GM04503 (cell line): ENCODE results near the gene MLEC.
"Not testable (repeated sequence)": the region's sequence is repeated elsewhere in the genome, so short reads cannot be mapped to it uniquely, and the experiment has no call there.

ENCODE experiments used
- DNase-seq: peaks from one replicate; pipeline ENCODE4 v3.0.0-alpha.2; 2012; ENCODE audit warnings: low read depth

The MLEC gene

DNA sequence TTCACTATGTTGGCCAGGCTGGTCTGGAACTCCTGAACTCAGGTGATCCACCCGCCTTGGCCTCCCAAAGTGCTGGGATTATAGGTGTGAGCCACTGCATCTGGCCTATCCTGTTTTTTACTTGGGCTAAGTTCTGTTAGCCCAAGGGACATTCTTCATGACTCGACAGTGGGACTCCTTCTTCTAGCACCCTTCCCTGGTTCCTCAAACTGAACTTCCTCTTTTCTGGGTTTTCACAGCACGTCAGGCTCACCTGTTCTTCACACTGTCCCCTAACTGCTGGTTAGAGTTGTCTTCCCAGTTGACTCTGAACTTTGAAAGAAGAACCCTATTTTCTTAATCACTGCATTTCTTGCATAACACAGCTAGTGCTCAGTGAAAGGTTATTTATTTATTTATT, 24.1 kb upstream of the MLEC start:
- DNase-seq: no peak

- DNase-seq: no peak
Measured at GRCh38 chr12:120663741-120664140, 23.2 kb upstream of the MLEC start.

DNA sequence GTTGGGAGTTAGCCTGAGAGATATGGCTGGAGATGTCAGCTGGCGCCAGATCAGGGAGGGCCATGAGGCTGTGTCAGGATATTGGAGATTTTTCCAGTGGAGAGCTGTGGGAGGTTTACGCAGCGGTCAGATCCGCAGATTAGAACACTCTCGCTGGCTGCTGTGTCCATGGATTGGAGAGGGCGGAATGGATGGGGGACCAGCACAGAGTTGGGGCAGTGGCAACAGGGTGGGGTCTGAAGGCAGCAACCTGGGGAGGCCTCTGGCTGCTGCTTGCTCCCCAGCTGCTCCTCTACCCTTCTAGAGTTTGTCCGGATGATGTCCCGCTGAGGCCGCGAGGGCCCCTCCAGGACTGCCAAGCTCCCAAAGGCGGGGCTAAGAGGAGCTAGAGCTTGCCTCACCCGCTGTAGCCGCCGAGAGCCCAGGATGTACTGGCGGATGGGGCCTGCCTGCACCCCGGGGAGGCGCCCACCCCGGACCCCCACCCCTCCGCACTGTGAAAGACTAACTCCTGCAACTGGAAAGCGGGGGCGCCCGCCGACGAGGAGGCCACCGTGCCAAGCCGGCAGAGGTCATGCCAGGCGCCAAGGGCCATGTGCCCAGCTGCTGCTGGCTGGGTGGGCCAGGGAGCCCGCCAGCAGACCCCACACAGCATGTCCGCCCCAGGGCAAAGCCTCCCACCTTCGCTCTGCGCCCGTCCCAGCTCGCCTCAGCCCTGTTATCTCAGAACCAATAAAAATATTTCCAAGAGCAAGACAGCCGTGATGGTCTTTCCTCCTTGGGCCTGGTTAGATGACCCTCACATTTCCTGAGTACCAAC, 20.2 kb upstream of the MLEC start:
- no peak for DNase-seq

GRCh38 chr12:120668091-120668867, 18.7 kb upstream of the MLEC start:
- DNase-seq: no peak

- DNase-seq: no peak
Measured at GRCh38 chr12:120668868-120669840, 17.8 kb upstream of the MLEC start.

GRCh38 chr12:120670237-120670636, 16.7 kb upstream of the MLEC start:
- not testable (repeated sequence) for DNase-seq

DNA sequence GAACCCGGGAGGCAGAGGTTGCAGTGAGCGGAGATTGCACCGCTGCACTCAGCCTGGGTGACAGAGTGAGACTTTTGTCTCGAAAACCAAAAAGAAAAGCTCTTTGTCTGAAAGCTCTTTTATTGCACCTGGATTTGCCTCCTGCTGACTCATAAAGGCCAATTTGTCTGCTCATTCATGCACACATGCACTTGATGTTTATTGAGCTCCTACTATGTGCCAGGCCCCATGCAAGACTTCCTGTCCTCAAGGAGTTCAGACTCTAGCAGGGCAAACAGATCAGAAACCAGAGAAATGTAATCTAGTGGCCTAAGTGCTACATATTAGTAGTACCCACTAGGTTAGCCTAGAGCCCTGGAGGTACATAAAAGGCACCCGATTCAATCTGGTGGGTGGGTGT, 16.3 kb upstream of the MLEC start:
- no peak for DNase-seq

DNA sequence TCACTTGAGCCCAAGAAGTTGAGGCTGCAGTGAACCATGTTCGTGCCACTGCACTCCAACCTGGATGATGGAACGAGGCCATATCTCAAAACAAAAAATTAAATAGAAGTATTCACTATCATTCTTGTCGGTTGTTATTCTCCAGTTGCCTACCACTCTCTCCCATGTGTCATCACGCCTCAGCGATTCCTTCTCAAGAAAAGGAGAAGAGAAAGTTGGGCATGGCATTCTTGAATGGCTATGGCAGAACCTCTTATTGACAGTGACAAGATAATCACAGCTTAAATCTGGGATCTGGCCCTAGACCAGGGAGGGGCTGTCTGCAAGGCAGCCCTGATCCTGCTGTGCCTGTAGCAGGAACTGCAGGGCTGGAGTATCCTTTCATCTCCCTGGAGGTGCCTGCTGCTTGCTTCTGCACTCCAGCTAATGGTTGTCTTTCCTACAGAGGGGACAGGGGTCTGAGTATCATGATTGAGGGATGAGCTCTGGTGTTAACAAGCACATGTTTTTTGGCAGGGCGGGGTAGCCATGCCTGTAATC, 12.8 kb upstream of the MLEC start:
- no peak for DNase-seq

GRCh38 chr12:120677765-120678473, 9.0 kb upstream of the MLEC start:
- no peak for DNase-seq

GRCh38 chr12:120678572-120678971, 8.4 kb upstream of the MLEC start:
- DNase-seq: no peak

GRCh38 chr12:120680165-120680738, 6.7 kb upstream of the MLEC start:
- DNase-seq: no peak

GRCh38 chr12:120684523-120684932, 2.4 kb upstream of the MLEC start:
- no peak for DNase-seq

DNA sequence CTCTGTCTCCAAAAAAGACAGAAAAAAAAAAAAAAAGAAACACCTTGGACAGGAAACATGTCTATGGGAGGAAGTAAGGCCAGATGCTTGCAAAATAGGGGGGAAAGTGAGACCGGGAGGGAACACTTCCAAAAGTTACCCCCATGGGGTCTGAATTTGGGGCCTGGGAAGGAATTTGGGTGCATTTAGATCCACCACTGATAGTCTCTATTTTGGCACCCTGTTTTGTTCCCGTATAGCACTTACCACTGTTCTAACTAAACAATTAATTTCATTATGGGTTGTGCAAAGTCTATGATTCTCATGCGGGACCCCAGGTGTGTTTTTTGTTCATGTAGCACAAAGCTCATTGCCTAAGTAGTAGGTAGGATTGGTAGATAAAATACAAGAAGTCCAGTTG, 1.4 kb upstream of the MLEC start:
- no peak for DNase-seq

DNA sequence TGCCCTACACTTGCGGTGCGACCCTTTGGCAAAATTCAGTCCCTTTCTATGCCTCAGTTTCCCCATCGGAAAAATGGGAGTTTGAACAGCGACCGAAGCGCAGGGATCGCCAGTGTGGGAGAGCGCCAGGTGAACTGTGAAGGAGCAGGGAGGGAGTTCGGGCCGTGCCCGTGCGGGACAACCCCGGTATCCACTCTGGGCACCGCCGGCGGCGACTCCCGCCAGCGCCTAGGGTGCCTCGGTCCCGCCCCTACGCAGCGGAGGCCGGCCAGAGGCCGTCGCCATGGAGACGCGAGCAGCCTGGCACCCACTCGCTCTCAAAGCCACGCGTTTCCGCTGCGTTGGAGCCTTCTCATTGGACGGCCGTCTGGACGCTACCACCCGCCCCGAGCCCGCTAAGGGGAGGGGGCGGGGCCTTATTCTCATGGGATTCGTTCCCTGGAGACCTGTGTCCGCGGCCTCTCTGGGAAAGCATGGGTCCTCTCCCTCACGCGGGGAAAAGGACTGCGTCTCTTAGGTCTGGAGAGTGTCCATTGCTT, 729 bp upstream of the MLEC start:
- peak; percentile 77 for DNase-seq

GRCh38 chr12:120687578-120688289, 785 bp downstream of the MLEC start:
- DNase-seq: no peak

DNA sequence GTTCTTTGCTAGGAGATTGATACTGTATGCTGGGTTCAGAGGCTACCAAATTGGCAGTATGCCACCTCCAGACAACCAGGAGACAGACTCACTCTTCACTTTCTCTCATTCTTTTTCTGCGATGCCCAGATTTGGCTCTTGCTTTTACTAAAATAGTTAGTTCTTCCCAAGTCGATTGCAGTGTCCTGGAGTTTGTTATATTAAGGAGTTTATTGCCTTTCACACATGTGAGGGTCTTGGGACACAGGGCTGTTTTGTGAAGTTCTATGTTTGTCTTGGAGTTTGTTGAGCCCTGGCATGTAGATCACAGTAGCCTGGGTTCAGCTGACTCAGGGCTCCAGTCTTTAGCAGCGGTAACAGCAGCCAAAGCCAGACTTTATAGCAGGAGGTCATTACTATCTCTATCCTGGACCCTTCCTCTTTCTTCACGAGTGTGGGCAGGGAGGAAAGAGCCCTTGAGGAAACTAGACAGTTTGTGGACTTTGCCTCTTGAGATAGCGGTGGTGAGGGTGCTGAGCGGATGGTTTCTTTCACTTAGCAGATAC, 1.6 kb downstream of the MLEC start:
- DNase-seq: no peak

DNA sequence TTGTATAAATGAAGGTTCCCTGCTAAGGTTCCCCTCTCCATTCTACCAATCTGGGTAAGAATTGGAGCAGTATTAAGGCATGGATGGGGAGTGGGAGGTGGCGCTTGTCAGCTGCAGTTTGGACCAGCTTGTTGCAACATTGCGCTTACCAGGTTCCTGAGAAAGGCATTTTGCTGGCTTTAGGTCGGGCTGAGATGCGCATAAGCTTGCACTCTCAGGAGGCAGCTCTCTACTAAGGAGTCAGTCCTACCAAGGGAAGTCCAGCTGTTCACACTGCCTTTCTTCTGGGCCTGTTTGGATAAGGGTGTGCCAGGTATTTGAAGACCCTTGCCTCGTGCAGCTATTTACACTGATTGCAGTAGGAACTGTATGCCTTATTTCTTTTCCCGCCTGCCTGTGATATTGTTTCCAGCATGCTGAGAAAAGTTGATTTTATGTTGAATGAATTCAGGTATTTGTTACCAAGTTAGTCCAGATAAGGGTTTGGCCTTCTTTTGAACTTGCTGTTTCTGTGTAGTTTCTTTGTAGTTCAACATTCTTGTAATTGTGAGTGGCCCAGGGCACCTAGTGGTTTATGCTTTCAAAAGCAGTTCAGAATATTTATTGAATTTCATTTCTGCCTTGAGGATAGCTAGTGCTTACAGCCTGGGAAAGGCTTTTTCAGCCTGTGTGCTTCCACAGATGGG, 2.6 kb downstream of the MLEC start:
- no peak for DNase-seq

DNA sequence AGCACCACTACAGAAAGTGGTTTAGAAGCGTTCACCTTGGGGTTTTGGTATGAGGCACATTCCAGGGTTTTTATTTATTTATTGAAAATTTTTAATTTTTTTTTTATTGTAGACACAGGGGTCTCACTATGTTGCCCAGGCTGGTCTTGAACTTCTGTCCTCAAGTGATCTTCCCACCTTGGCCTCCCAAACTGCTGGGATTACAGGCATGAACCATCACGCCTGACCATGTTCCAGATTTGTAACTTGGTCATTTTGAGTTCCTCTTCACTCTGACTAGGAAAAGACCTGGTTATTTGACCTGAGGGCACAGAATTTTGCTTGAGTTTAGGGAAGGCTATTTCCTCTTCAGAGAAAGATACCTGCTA, 3.1 kb downstream of the MLEC start:
- no peak for DNase-seq

- DNase-seq: no peak
Measured at GRCh38 chr12:120690978-120691377, 4.0 kb downstream of the MLEC start.
